Gastroesophageal sphincter (tissue), 4 donors: ENCODE measurements around the gene TIMM17B. TPM values are rescaled to one million over a fixed set of nuclear protein-coding genes. Genes with fewer than 3 reads are reported as not detected.
A peak's percentile ranks its signal among the peaks of the same experiment; 100 is the strongest.
"Not testable (repeated sequence)": the region's sequence is repeated elsewhere in the genome, so short reads cannot be mapped to it uniquely, and the experiment has no call there.

Source experiments
- ATAC-seq: fragments of 150-250 bp; one replicate; pipeline ENCODE4 v1.9.1; 2016; ENCODE audit warnings: mild to moderate bottlenecking, moderate library complexity
- H3K27ac ChIP-seq, 4 donors: fragments of 200-600 bp; sonication (generic) in 3 of 4; 1 replicate in 3 of 4; 2 replicates in 1 of 4; pipeline ENCODE4 v1.5.1; 2016 to 2019
- H3K27me3 ChIP-seq: fragments of 200-600 bp; sonication (generic); one replicate; pipeline ENCODE4 v1.5.1; 2019
- H3K36me3 ChIP-seq, 2 donors: fragments of 200-600 bp; sonication (generic); one replicate each; pipeline ENCODE4 v1.5.1; 2019; ENCODE audit warnings: control low read depth in 1 of 2
- H3K4me1 ChIP-seq, 3 donors: fragments of 200-600 bp; sonication (generic); 1 replicate in 2 of 3; 2 replicates in 1 of 3; pipeline ENCODE4 v1.5.1; 2016 to 2019; ENCODE audit warnings: control low read depth in 2 of 3
- H3K4me3 ChIP-seq, 2 donors: fragments of 200-600 bp; sonication (generic); one replicate each; pipeline ENCODE4 v1.5.1; 2019; ENCODE audit warnings: mild to moderate bottlenecking in 1 of 2, moderate library complexity in 1 of 2
- H3K9me3 ChIP-seq, 3 donors: fragments of 200-600 bp; sonication (generic); one replicate each; pipeline ENCODE4 v1.5.1; 2017 to 2019; ENCODE audit warnings: control low read depth in 2 of 3
- CTCF ChIP-seq, 4 experiments: fragments of 200-600 bp in 2 of 4; fragments of 450-650 bp in 2 of 4; sonication (generic) in 1 of 4; IDR thresholded peaks; one replicate each; pipeline ENCODE4 v1.5.1; 2017 to 2019; ENCODE audit warnings: antibody characterized with exemption in 4 of 4, mild to moderate bottlenecking in 2 of 4, moderate library complexity in 2 of 4
- EP300 ChIP-seq: sonication (generic); formaldehyde crosslinking; IDR thresholded peaks from one replicate; pipeline ENCODE4 v1.6.1; 2017; ENCODE audit warnings: antibody characterized with exemption, mild to moderate bottlenecking
- POLR2A ChIP-seq, 2 donors: fragments of 450-650 bp; IDR thresholded peaks; one replicate each; pipeline ENCODE4 v1.6.1; 2017; ENCODE audit warnings: antibody characterized with exemption in 2 of 2, mild to moderate bottlenecking in 2 of 2, moderate library complexity in 1 of 2
- POLR2AphosphoS5 ChIP-seq: sonication (generic); formaldehyde crosslinking; IDR thresholded peaks from one replicate; pipeline ENCODE4 v1.6.1; 2017; ENCODE audit warnings: antibody characterized with exemption
- WGBS, 2 donors: methylation state at CpG; one replicate each; pipeline ENCODE4 v1.1.5; 2018; ENCODE audit warnings: low coverage in 1 of 2; 5-methylcytosine and 5-hydroxymethylcytosine counted together
- total RNA-seq, 4 donors: library from RNA; depleted of rRNA; stranded (reverse); fragments of >200 nt; gene quantifications; one replicate each; pipeline ENCODE4 v1.1.0, GENCODE V29; 2016

TIMM17B gene
- total RNA-seq, 4 donors from 2014 or later = 38.0 to 57.7 (median 39.5) TPM

- H3K4me1 ChIP-seq = peaks cover 0 to 26% (median 0%) of the 10 kb centered on the region in 3 donors
- peak overlapping the region; percentile 75 to 81 for H3K4me3 ChIP-seq
- peak; percentile 95 for ATAC-seq
- no CpG with 5 or more reads among the region's 68 CpGs for WGBS, 2 donors
- H3K9me3 ChIP-seq = no peaks in the 10 kb centered on the region
- H3K27me3 ChIP-seq = no peaks in the 10 kb centered on the region
- peak overlapping the region; percentile 74 to 87 (median 84) for H3K27ac ChIP-seq
- H3K36me3 ChIP-seq = peaks cover 0 to 17% of the 10 kb centered on the region in 2 donors
- TF ChIP-seq CTCF (IDR thresholded peaks at IDR 0.05) (peak in 3 of 4 experiments; percentile 35 to 65 (median 55)), POLR2AphosphoS5 (peak; percentile 6), EP300 (no peak), POLR2A (IDR thresholded peaks at IDR 0.05) (peak; percentile 49 to 65)
These were observed 5.9 kb downstream of the TIMM17B start for GRCh38 chrX:48891402-48892288.

DNA sequence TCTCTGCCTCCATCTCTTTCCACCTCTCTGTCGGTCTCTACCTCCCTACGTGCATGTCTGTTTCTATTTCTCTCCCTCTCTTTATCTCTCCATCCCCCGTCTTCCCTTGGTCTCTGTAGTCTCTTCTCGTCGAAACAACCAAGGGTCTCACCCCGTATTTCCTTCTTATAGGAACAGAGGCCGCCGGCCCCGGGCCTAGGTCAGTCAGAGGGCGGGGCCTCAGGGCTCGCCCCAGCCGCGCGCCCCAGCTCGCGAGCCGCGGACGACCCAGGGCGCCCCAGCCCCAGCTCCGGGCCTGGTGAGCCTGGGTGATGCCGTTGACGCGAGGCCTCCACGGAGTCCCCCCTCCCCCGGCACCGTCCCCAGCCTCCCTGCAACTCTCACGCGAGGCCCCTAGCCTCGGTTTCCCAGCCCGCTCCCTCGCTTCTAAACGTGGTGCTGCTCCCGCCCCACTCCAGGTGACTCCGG lies 6.6 kb downstream of the TIMM17B start:
- H3K27me3 ChIP-seq = no peaks in the 10 kb centered on the region
- H3K9me3 ChIP-seq = no peaks in the 10 kb centered on the region
- WGBS, 2 donors = 0 to 45% methylated on average over 3 to 4 of the region's 35 CpGs
- ATAC-seq = peak; percentile 49
- no peak for TF ChIP-seq CTCF (IDR thresholded peaks at IDR 0.05)
- no peak for TF ChIP-seq POLR2A (IDR thresholded peaks at IDR 0.05)
- no peak for TF ChIP-seq EP300
- no peak for TF ChIP-seq POLR2AphosphoS5
- peaks cover 0 to 19% (median 0%) of the 10 kb centered on the region in 3 donors for H3K4me1 ChIP-seq
- peak overlapping the region; percentile 75 to 81 for H3K4me3 ChIP-seq
- peaks cover 0 to 17% of the 10 kb centered on the region in 2 donors for H3K36me3 ChIP-seq
- H3K27ac ChIP-seq = peak overlapping the region; percentile 74 to 87 (median 84)

- Histone ChIP-seq H3K27me3 (no peaks in the 10 kb centered on the region), H3K4me1 (peaks cover 0 to 13% (median 0%) of the 10 kb centered on the region in 3 donors), H3K36me3 (peaks cover 0 to 17% of the 10 kb centered on the region in 2 donors), H3K9me3 (no peaks in the 10 kb centered on the region), H3K4me3 (peak overlapping the region; percentile 75 to 81), H3K27ac (peak overlapping the region in 2 of 4 donors; percentile 85 to 87)
- TF ChIP-seq CTCF (IDR thresholded peaks at IDR 0.05) = no peak
- no peak for TF ChIP-seq EP300
- no peak for TF ChIP-seq POLR2A (IDR thresholded peaks at IDR 0.05)
- TF ChIP-seq POLR2AphosphoS5 = no peak
- WGBS, 2 donors = 12 to 47% methylated on average over 3 to 8 of the region's 15 CpGs
- no peak for ATAC-seq
These were observed 7.2 kb downstream of the TIMM17B start for GRCh38 chrX:48890296-48890925.

DNA sequence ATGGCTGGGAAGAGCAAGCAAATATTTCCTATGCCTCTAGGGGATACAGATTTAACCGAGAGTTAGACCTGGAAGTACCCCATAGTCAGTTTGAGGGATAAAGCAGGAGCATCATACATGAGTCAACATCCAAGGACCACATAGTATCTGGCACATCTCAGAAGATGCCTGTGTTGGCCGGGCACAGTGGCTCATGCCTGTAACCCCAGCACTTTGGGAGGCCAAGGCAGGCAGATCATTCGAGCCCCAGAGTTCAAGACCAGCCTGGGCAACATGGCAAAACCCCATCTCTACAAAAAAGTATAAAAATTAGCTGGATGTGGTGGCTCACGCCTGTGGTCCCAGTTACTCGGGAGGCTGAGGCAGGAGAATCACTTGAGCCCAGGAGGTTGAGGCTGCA lies 11.0 kb downstream of the TIMM17B start:
- H3K27me3 ChIP-seq, H3K27ac ChIP-seq, H3K4me1 ChIP-seq, H3K9me3 ChIP-seq, ATAC-seq, H3K36me3 ChIP-seq, H3K4me3 ChIP-seq: not testable (repeated sequence)
- WGBS, 2 donors = 100% methylated on average over 1 of the region's 5 CpGs

DNA sequence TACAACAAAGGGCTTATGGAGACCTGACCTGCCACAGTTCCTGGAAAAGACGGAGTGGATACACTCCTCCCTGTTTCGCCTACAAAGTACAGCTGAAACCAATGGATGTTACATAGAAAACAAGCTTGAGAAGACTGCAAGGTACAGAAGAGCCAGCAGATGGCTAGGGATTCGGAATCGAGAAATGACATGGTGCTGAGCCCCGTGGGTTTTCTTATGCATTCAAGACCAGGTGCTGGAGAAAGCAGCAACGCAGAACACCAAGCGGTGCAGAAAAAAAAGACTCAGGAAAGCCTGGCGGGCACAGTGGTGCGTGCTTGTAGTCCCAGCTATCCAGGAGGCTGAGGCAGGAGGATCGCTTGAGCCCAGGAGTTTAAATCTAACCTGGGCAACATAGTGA lies 13.8 kb downstream of the TIMM17B start:
- no peaks in the 10 kb centered on the region for H3K27me3 ChIP-seq
- ATAC-seq = no peak
- WGBS, 2 donors = 42 to 76% methylated on average over 4 to 7 of the region's 10 CpGs
- no peak overlapping the region for H3K4me3 ChIP-seq
- no peaks in the 10 kb centered on the region for H3K4me1 ChIP-seq
- no peaks in the 10 kb centered on the region for H3K9me3 ChIP-seq
- no peaks in the 10 kb centered on the region for H3K36me3 ChIP-seq
- no peak overlapping the region for H3K27ac ChIP-seq
- TF ChIP-seq POLR2A (IDR thresholded peaks at IDR 0.05) = no peak
- TF ChIP-seq CTCF (IDR thresholded peaks at IDR 0.05) = no peak
- no peak for TF ChIP-seq POLR2AphosphoS5
- TF ChIP-seq EP300 = no peak

GRCh38 chrX:48876944-48877343 lies 20.6 kb downstream of the TIMM17B start:
- WGBS, 2 donors = 39% methylated on average over 3 of the region's 4 CpGs; no CpG with 5 or more reads in 1 of the 2 donors
- not testable (repeated sequence) for H3K27me3 ChIP-seq, H3K4me3 ChIP-seq, H3K36me3 ChIP-seq, ATAC-seq, H3K27ac ChIP-seq, H3K4me1 ChIP-seq, H3K9me3 ChIP-seq

GRCh38 chrX:48872017-48872416 lies 25.6 kb downstream of the TIMM17B start:
- not testable (repeated sequence) for H3K4me1 ChIP-seq, H3K27ac ChIP-seq, H3K36me3 ChIP-seq, H3K9me3 ChIP-seq, H3K27me3 ChIP-seq, H3K4me3 ChIP-seq, ATAC-seq
- WGBS, 2 donors = 40% methylated on average over 1 of the region's 2 CpGs; no CpG with 5 or more reads in 1 of the 2 donors
